ENCODE measurements around the gene TEKT2.

- TF ChIP-seq CTCF (conservative IDR thresholded peaks at IDR 0.05 in 1 of 2, IDR thresholded peaks at IDR 0.05 in 1 of 2; ENCODE audit: low read depth in 1 of 2, low read length in 2 of 2) (no peak), EZH2 (IDR thresholded peaks at IDR 0.05; ENCODE audit: low read length, missing control alignments) (no peak)
Measured at GRCh38 chr1:36107394-36107793, 23.5 kb downstream of the TEKT2 start.

Measured in fibroblast of lung (primary cell).